Stomach smooth muscle (tissue), 2 donors: Measurements from ENCODE around the gene USP10.

Experiments
- H3K27ac ChIP-seq: one replicate; pipeline ENCODE4 v1.7.0; 2013; ENCODE audit warnings: mild to moderate bottlenecking, low read length, inconsistent platforms
- H3K27me3 ChIP-seq, 2 donors: one replicate each; pipeline ENCODE4 v1.7.0; 2013; ENCODE audit warnings: low read length in 2 of 2; ENCODE audit not compliant: insufficient read depth in 2 of 2, control insufficient read depth in 1 of 2
- H3K36me3 ChIP-seq, 2 donors: one replicate each; pipeline ENCODE4 v1.7.0; 2013; ENCODE audit warnings: low read length in 2 of 2; ENCODE audit not compliant: control insufficient read depth in 2 of 2, insufficient read depth in 2 of 2
- H3K4me1 ChIP-seq: one replicate; pipeline ENCODE4 v1.7.0; 2013; ENCODE audit warnings: low read length; ENCODE audit not compliant: control insufficient read depth, insufficient read depth
- H3K4me3 ChIP-seq, 2 donors: one replicate each; pipeline ENCODE4 v1.7.0; 2013; ENCODE audit warnings: low read length in 2 of 2
- H3K9ac ChIP-seq, 2 donors: one replicate each; pipeline ENCODE4 v1.7.0; 2013; ENCODE audit warnings: low read length in 2 of 2, mild to moderate bottlenecking in 1 of 2
- H3K9me3 ChIP-seq, 2 donors: one replicate each; pipeline ENCODE4 v1.7.0; 2013; ENCODE audit warnings: low read length in 2 of 2; ENCODE audit not compliant: control insufficient read depth in 2 of 2
- donor health status: healthy.
- donor health status: Pancreatic carcinoma.

The USP10 gene

DNA sequence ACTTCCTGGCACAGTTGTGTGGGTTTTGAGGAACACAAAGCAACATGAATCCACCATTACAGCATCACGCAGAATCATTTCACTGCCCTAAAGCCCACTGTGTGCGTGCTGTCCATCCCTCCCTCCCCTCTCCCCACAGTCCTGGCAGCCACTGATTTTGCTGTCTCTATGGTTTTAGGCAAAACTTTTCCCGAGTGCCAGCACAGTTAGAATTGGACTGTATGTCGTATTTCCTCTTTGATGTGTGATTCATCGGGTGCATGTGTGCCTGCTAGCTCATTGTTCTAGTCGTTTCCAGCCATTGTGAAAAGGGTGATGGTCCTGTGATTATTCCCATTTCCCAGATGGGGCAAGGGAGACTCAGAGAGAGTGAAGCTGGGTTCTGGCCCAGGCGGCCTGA lies 38.8 kb upstream of the USP10 start:
- H3K4me3 ChIP-seq, result no peak overlapping the region
- no peak overlapping the region for H3K9ac ChIP-seq
- H3K9me3 ChIP-seq, result no peaks in the 10 kb centered on the region
- H3K27me3 ChIP-seq, result no peaks in the 10 kb centered on the region
- no peaks in the 10 kb centered on the region for H3K4me1 ChIP-seq
- H3K27ac ChIP-seq, result no peak overlapping the region
- peaks cover 63 to 80% of the 10 kb centered on the region in 2 donors for H3K36me3 ChIP-seq

DNA sequence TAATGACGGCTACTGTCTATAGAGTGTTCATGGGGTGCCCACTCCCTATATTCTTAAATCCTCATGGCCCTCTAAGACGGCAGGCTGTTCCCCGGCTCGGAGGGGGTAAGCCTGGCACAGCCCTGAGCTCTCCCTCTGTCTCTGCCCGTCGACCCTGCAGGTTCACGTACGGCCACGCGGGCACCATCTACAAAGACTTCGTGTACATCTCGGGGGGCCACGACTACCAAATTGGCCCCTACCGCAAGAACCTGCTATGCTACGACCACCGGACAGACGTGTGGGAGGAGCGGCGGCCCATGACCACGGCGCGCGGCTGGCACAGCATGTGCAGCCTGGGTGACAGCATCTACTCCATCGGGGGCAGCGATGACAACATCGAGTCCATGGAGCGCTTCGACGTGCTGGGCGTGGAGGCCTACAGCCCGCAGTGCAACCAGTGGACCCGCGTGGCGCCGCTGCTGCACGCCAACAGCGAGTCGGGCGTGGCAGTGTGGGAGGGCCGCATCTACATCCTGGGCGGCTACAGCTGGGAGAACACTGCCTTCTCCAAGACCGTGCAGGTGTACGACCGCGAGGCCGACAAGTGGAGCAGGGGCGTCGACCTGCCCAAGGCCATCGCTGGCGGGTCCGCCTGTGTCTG lies 38.3 kb upstream of the USP10 start:
- Histone ChIP-seq H3K27me3 (no peaks in the 10 kb centered on the region), H3K9ac (no peak overlapping the region), H3K9me3 (no peaks in the 10 kb centered on the region), H3K4me1 (no peaks in the 10 kb centered on the region), H3K36me3 (peaks cover 67 to 84% of the 10 kb centered on the region in 2 donors), H3K4me3 (no peak overlapping the region), H3K27ac (no peak overlapping the region)

DNA sequence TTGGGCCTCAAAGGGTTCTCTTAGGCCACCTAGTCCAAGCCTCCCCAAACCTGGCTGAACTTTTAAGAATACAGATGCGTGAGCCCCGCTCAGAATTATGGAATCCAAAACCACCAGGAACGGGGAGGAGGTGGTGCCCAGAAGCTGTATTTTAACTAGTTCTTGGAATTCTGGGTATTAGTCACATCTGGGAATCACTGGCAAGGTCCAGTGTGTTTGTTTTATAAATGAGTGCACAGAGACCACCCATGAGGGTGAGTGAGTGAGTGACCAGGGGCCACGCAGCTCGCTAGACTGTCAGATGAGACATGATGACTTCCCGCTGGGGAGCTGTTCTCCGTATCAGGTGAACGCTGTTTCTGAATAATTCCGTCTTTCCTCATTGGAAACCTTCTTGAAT lies 37.3 kb upstream of the USP10 start:
- Histone ChIP-seq H3K9ac (no peak overlapping the region), H3K4me1 (no peaks in the 10 kb centered on the region), H3K27me3 (no peaks in the 10 kb centered on the region), H3K36me3 (peaks cover 58 to 75% of the 10 kb centered on the region in 2 donors), H3K9me3 (no peaks in the 10 kb centered on the region), H3K4me3 (no peak overlapping the region), H3K27ac (no peak overlapping the region)

DNA sequence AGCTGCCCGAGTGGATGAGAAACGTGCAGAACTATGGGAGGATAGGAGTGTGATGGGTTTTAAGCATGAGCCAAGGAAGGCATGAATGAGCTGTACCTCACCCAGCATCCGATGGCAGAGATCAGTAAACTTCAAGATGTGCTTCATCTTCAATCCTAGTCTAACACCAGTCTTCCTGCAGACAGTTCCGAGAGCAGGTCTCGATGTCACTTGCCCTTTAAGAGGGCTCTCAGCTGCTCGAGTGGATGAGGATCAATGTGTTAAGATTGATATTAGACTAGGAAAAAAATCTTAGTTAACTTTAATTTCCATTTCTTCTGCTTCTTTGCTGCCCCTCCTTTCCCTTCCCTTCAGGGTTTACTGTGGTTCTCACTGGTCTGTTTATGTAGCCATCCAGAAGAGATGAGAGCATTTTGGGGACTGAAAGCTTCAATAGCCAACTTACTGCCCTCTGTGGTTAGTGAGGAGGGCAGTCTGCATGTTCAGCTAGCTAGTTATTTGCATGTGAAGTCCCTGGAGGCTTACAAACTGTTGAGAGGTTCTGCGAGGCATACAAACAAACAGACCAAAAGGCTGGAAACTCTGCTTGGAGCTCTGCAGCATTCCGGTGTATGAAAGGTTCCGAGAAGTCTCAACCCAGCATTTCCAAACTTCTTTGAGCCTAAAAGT lies 36.2 kb upstream of the USP10 start:
- Histone ChIP-seq H3K4me1 (no peaks in the 10 kb centered on the region), H3K27me3 (no peaks in the 10 kb centered on the region), H3K4me3 (no peak overlapping the region), H3K36me3 (peaks cover 50 to 64% of the 10 kb centered on the region in 2 donors), H3K9me3 (no peaks in the 10 kb centered on the region), H3K27ac (no peak overlapping the region), H3K9ac (no peak overlapping the region)

DNA sequence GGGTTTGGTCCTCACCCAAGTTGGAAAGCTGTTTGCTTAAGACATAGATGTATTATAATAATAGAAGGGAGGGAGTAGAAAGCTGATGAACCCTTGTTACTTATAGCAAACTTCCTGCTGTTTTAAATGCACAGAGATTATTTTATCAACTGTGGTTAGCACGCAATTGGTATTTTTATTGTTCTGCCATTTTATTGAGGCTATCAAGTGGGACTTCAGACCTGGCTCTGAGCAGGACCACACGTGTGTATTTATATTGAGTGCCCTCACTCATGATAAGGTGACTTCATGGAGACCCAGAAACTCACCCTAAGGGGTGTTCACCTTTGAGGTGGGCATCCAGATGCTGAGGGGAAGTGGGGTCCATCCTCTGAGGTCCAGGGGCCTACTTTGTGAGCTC lies 34.4 kb upstream of the USP10 start:
- Histone ChIP-seq H3K4me3 (no peak overlapping the region), H3K36me3 (peaks cover 41 to 48% of the 10 kb centered on the region in 2 donors), H3K9ac (no peak overlapping the region), H3K27me3 (no peaks in the 10 kb centered on the region), H3K4me1 (no peaks in the 10 kb centered on the region), H3K27ac (no peak overlapping the region), H3K9me3 (no peaks in the 10 kb centered on the region)

DNA sequence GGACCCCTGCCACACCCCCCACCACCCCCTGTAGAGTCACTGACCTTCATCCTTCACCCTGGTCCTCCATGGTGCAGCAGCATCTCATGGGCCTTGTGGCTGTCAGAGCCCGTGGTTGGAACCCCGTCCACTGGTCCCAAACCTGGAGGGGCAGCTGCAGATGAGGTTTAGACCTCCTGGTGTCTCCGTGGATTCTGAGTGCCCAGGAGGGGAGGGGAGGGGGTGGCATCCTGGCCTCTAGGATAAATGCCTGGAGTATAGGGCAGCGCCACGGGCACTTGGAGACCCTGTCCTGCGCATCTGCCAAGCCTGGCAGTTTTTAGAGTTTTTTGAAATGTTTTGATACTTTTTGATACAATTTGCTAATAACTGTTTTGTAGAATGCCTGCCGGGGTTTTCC lies 34.0 kb upstream of the USP10 start:
- H3K27me3 ChIP-seq, result no peaks in the 10 kb centered on the region
- H3K9me3 ChIP-seq, result no peaks in the 10 kb centered on the region
- H3K9ac ChIP-seq, result no peak overlapping the region
- H3K4me3 ChIP-seq, result no peak overlapping the region
- H3K27ac ChIP-seq, result no peak overlapping the region
- H3K36me3 ChIP-seq, result peaks cover 41 to 44% of the 10 kb centered on the region in 2 donors
- H3K4me1 ChIP-seq, result no peaks in the 10 kb centered on the region

DNA sequence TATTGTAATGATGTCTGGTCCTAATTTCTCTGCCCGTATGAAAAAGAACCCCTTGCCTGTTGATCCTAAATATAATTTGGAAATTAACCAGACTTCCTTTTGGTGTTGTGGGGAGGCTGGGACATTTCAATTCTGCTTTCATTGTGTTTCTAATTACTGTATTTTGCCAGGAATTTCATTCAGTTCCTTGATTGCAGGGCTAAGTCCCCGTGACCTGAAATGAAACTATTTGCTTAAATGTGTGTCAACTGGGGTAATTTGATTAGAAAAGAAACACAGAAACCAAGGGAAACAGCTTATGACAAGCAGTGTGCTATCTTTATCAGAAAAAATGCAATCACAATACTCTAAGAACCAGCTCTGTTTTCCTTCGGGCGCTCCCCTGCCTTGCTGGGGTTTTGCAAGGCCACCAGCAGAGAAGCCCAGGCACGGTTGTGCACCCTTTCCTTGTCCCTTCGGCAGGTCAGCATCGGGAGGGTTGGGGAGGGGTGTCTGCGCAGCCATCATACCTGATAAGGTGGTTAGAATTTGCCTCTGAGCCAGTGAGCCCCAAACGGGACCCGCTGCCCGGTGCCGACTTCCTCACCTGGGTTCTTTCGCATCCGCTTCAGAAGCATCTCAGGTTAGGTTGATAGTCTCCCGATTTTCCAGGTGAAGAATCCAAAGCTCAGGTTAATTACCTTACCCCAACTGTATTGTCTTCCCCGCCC lies 32.0 kb upstream of the USP10 start:
- H3K27me3 ChIP-seq, result no peaks in the 10 kb centered on the region
- no peak overlapping the region for H3K4me3 ChIP-seq
- no peak overlapping the region for H3K27ac ChIP-seq
- H3K9me3 ChIP-seq, result no peaks in the 10 kb centered on the region
- H3K4me1 ChIP-seq, result no peaks in the 10 kb centered on the region
- H3K36me3 ChIP-seq, result peaks cover 27 to 30% of the 10 kb centered on the region in 2 donors
- no peak overlapping the region for H3K9ac ChIP-seq

DNA sequence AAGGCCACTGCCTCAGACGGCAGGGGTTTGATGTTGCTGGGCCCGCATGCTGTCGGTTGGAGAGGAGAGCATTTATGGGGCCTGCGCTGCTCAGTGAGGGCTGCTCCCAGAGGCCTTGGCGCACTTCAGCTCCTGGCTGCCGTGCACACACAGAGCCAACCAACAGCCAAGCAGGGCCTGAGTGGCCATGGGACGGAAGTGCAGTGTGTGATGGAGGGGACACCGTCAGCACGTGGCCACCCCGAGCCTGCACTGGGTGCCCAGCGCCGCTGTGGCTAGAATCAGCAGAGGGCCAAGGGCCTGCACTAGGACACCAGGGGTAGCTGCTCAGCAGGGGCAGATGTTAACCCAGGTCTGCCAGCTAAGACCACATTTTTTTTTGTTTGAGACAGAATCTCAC lies 29.7 kb upstream of the USP10 start:
- H3K9ac ChIP-seq, result no peak overlapping the region

DNA sequence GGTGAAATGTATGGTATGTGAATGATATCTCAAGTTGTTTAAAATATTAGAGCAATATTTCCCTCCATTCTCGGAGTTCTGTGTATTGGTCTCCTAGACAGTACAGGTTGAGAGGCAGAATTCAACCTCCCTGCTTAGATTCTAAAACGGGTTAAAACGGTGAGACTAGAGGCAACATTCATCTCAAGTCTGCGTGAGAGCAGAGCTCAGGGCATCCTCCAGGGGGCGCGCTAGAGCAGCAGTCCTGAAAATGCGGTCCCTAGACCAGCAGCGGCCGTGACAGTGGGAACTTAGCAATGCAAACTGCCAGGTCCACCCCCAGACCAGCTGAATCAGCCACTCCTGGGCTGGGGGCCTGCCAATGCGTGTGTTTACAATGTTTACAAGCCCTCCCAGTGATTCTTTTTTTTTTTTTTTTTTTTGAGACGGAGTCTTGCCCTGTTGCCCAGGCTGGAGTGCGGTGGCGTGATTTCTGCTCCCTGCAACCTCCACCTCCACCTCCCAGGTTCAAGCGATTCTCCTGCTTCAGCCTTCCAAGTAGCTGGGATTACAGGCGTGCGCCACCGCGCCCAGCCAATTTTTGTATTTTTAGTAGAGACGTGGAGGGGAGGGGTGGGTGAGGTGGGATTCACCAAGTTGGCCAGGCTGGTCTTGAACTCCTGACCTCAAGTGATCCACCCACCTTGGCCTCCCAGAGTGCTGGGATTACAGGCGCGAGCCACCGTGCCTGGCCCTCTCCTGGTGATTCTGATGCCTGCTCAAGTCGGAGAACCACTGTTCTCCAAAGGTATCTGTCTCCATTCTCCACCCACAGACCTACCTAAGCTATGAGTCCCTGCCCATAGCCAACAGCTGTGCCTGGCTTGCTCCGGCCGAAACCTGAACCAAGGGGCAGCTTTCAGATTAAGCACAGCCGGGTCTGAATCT lies 27.3 kb upstream of the USP10 start:
- no peak overlapping the region for H3K4me3 ChIP-seq
- H3K27me3 ChIP-seq, result no peaks in the 10 kb centered on the region
- no peaks in the 10 kb centered on the region for H3K4me1 ChIP-seq
- H3K27ac ChIP-seq, result no peak overlapping the region
- H3K9me3 ChIP-seq, result no peaks in the 10 kb centered on the region
- H3K36me3 ChIP-seq, result peaks cover 0 to 3% of the 10 kb centered on the region in 2 donors
- H3K9ac ChIP-seq, result no peak overlapping the region

More for the DNA sequence above, 29.7 kb upstream of the USP10 start:
- Histone ChIP-seq H3K4me1 (no peaks in the 10 kb centered on the region), H3K36me3 (peaks cover 10% of the 10 kb centered on the region in 2 donors), H3K27ac (no peak overlapping the region), H3K9me3 (no peaks in the 10 kb centered on the region), H3K4me3 (no peak overlapping the region), H3K27me3 (no peaks in the 10 kb centered on the region)

DNA sequence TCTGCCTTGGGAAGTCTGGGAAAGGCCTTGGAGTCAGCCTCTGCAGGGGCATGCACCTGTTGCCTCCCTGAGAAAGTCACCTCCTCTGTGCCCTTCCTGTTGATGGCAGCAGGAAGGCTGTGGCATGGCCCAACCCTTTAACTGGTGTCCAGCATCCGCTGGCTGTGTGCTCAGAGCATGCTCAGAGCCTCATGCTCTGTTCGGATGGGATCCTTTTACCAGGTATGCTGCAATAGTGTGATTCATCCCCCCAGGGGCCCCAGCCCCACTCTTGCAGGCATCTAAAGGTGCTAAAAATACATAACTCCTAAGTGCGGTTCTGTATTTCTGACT lies 26.6 kb upstream of the USP10 start:
- no peak overlapping the region for H3K27ac ChIP-seq
- peaks cover 0 to 2% of the 10 kb centered on the region in 2 donors for H3K36me3 ChIP-seq
- H3K4me3 ChIP-seq, result no peak overlapping the region
- no peaks in the 10 kb centered on the region for H3K9me3 ChIP-seq
- no peaks in the 10 kb centered on the region for H3K4me1 ChIP-seq
- H3K27me3 ChIP-seq, result no peaks in the 10 kb centered on the region
- H3K9ac ChIP-seq, result no peak overlapping the region
